Inflammatory macrophage (primary cell): ENCODE data around the gene TNFAIP8L3.

Experiments
- DNase-seq, 2 donors: peaks; one replicate each; pipeline ENCODE4 v3.0.0-alpha.2; 2020 to 2022

The TNFAIP8L3 gene

GRCh38 chr15:51114437-51115119 is 19.9 kb upstream of the TNFAIP8L3 start:
- DNase-seq: peak; percentile 34 to 63

DNA sequence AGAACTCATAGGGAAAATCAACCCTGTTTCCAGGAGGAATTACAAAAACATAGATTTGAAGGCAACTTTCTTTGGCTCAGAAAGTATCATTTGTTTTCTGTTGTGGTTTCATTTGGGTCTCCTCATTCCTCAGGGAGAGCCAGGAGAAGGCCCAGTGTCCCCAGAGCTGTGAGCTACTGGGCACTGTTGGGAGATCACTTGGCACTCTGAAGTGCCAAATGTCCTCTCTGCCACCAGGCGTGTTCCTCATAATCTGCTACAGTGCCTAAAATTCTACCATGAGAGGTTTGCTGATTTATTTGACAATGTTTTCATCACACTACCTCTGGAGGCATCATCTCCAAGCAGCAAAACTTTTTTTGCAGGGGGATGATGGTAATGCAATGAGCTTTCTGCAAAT is 17.4 kb upstream of the TNFAIP8L3 start:
- DNase-seq: no peak

DNA sequence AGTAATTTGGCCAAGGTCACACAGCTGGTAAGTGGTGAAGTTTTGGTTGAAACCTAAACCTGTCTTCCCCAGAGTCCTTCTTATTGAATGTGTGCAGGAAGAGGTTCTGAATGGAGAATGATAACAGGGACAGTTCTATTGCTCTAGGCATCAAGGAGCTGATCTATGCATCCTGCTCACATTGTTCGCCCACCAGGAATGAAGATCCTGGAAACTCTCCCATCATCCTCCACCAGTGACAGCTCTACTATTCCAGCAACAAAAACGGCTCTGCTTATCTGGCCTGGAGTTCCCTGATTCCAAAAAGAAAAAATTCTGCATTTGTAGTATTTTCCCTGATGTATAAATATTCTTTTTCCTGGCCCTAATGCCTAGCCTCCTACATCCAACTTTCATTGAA is 16.4 kb upstream of the TNFAIP8L3 start:
- no peak for DNase-seq

GRCh38 chr15:51110171-51110570 is 15.5 kb upstream of the TNFAIP8L3 start:
- no peak for DNase-seq

GRCh38 chr15:51108933-51109550 is 14.3 kb upstream of the TNFAIP8L3 start:
- DNase-seq: no peak

- no peak for DNase-seq
Observed at GRCh38 chr15:51107612-51108011, 12.9 kb upstream of the TNFAIP8L3 start.

DNA sequence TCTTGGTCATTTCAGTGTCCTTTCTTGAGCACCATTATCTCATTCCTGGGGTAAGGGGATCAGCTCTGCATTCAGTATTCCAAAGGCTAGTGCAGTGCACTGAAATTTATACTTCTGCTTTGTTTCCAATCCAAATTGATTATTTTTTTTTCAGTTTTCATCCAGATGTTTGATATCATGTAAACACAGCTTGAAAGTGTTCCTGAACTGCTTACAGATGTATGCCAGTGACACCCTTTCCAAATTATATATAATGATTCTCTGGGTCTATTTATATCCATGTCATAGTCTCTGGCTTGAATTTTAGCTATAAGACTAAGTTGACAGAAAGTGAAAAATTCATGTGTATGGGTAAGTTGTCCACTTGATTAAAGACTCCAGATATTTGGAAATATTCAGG is 11.8 kb upstream of the TNFAIP8L3 start:
- DNase-seq: no peak

DNA sequence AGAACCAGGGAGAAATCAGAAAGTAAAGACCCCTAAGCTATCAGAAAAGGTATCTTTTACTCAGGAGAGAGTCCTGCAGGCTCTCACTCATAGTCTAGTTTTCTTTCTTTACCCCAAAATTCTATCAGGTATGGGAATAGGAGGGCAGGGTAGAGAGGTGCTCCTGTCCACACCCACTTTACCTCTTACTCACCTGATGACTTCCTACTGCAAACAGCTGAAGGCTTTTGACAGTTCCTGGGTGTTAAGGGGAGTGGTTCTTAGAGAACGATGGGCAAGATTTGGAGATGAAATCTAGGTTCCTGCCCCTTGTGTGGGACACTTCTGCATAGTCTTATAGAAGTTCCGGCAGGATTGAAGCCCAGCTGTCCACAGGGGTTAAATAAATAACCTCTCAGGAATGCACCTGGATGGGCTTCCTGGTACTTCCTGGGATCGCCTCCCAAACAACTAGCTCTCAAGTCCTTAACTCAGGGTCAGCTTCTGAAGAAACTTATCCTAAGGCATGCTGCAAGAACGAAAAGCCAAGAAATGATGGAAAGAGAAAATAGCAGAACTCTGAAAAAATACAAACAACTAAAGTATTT is 10.8 kb upstream of the TNFAIP8L3 start:
- no peak for DNase-seq

GRCh38 chr15:51104512-51104911 is 9.8 kb upstream of the TNFAIP8L3 start:
- DNase-seq: no peak

DNA sequence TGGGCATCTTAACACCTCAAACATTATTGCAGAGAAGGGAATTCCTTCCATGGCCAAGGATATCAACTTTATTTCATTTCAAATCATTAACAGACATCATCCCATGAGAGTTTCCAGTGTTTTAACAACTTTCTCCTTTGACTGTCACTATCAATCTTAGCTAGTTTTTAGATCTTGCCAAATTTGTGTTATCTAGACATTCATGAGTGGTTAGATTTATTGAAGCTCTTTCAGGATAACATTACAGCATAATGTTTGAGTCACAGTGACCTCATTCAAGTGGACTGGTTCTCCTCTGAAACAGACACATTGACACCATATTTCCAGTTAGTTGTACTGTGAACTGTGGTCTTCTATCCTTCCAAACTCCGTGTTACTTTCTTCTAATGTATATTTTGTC is 8.6 kb upstream of the TNFAIP8L3 start:
- no peak for DNase-seq

- no peak for DNase-seq
Observed at GRCh38 chr15:51100785-51101489, 6.2 kb upstream of the TNFAIP8L3 start.

GRCh38 chr15:51099185-51099584 is 4.5 kb upstream of the TNFAIP8L3 start:
- DNase-seq: no peak

DNA sequence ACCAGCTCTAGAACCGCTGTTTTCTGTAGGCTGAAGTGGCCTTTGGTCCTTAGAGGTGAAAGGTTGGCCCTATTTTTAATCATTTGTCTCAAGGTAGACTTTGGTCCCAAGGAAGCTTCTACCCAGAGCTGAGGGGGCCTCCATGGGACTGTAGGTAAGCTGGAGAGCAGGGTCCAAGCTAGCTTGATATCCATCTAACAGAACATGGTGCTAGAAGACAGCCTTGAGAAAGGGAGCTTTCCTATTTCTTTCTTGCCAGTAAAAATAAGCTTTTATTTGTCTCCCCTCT is 3.6 kb upstream of the TNFAIP8L3 start:
- DNase-seq: no peak

DNA sequence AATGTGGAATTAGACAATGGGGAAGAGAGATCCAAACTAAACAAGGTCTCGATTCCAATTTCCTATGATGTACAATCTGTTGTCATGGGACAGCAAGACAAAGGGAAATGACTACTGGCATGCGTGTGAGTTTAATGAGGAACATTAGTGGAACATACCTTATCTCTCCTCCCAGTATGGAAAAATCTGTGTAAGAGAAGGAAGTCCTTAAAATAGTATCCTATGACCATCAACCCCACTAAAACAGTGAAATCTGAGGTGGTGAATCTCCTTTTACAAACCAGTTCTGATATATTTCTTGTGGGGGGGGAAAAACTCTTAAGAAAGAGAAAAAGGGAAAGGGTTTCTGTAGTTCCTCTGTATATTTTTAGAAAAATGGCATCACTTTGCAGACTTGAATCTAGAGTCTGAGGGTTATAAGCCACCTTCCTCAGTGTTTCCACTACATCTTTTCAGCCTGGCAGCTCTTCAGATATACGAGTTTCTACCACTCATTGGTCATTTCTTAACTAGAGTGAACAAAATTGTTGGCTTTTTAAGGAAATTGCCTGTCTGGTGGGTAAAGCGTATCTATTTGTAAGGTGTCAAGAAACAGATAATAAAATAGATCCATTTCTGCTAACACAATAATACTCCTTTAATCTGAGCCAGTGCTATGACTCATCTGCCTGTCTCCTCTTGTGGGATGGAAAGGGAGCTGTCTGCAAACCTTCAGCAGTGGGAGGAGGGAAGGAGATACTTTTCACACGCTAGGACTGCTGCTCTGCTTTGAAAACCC is 3.0 kb upstream of the TNFAIP8L3 start:
- peak; percentile 54 to 73 for DNase-seq

DNA sequence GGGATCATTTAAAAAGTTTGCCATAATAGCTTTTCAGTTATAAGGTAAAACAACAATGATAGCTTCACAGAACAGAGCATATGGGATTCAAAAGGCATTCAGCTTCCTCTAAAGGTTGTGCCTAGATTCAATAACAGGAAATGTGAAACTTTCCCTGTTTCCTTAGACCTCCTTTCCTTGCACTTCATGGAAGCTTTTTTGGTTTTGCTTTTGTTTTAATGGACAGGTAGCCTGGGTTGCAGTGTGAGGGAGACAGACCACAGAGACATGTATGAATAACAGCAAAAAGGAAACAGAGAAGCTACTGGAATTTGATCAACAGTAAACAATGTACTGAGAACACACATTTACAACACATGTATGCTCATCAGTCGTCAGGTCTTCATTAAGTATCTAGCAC is 2.3 kb upstream of the TNFAIP8L3 start:
- DNase-seq: no peak

DNA sequence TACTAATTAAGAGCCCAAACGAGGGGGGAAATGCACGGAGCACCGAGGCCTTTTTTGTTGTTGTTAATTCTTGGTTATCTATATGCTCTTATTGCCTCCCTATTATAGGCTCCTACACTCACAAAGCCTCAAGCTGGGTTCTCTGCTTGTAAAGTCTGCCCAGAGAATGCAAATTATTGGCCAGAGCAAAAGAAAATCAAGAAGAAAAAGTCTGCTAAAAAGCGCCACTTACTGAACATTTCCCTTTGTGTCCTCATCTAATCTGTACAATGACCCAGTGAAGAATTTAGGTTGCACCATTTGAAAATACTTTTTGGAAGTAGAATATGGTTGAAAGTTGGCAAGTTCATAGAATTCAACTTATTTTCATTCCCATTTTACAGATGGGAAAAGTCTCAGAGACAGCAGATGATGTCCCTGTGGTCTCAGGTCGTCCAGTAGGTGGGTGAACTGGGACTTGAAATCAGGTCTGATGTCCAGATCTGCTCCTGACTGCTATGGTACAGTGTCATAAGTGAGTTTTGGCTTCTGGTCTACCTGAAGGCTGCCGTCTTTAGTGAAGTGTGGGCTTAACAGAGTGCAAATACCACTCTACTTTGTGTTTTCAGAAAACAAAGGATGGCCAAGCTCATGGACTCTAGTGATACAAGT is 1.1 kb upstream of the TNFAIP8L3 start:
- no peak for DNase-seq

- peak in 1 of 2 donors; percentile 25 for DNase-seq
Observed at GRCh38 chr15:51093839-51094605, 684 bp downstream of the TNFAIP8L3 start.

DNA sequence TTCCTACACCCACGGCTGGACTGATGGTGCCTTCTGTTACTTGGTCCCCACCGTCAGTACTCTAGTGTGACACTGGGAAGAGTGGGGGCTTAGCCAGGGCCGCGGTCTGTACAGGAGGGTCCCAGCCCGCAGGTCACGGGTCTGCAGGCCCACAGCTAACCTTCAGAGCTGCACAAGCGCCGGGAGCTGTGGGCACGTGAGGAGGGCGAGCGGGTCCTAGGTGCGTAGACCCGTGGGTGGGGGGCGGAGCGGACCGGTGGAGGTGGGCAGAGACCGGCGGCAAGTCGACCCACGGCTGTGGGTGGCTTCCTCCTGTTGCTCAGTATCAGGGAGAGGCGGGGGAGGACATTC is 1.2 kb downstream of the TNFAIP8L3 start:
- DNase-seq: no peak

GRCh38 chr15:51092480-51093040 is 2.1 kb downstream of the TNFAIP8L3 start:
- peak in 1 of 2 donors; percentile 39 for DNase-seq

DNA sequence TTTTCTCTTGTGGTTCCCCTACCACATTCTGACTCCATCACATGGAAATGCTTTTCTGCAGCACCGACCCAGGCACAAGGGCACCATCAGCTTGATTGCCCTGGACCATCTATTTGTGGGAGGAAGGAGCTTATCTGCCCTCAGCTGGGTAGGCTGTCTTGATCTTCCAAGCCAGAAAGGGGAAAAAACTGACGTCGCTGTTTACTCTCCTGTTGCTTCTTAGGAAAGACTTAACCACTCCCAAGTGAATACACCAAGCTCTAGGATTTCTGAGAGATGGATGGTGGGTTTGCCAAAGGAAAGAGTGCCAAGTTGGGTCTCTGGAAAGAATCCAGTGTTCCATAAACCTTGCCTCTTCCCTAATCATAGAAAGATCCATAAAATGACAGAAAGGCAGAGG is 4.0 kb downstream of the TNFAIP8L3 start:
- DNase-seq: no peak

GRCh38 chr15:51089699-51090453 is 4.8 kb downstream of the TNFAIP8L3 start:
- DNase-seq: no peak
